Hepatocyte (in vitro differentiated cells): ENCODE results near the gene COMMD4. TPM values are rescaled to one million over a fixed set of nuclear protein-coding genes. Genes with fewer than 3 reads are reported as not detected.

Source experiments
- DNase-seq: peaks from one replicate; pipeline ENCODE4 v3.0.0-alpha.2; 2016; ENCODE audit warnings: low spot score
- H2AFZ ChIP-seq: fragments of 200-600 bp; sonication (generic); 2 replicates; pipeline ENCODE4 v1.6.0; 2016; ENCODE audit warnings: antibody characterized with exemption, mild to moderate bottlenecking
- H3K27ac ChIP-seq: fragments of 200-600 bp; sonication (generic); 2 replicates; pipeline ENCODE4 v1.5.1; 2016; ENCODE audit warnings: mild to moderate bottlenecking
- H3K27me3 ChIP-seq: fragments of 200-600 bp; sonication (generic); 2 replicates; pipeline ENCODE4 v1.6.1; 2016
- H3K36me3 ChIP-seq: fragments of 200-600 bp; sonication (generic); replicated peaks from 2 replicates; pipeline ENCODE4 v1.5.1; 2016; ENCODE audit warnings: low read depth; ENCODE audit not compliant: insufficient read depth
- H3K4me1 ChIP-seq: fragments of 200-600 bp; sonication (generic); 2 replicates; pipeline ENCODE4 v1.5.1; 2016; ENCODE audit warnings: mild to moderate bottlenecking, moderate library complexity; ENCODE audit not compliant: insufficient read depth
- H3K4me2 ChIP-seq: fragments of 200-600 bp; sonication (generic); 2 replicates; pipeline ENCODE4 v1.6.0; 2016
- H3K4me3 ChIP-seq: fragments of 200-600 bp; sonication (generic); 2 replicates; pipeline ENCODE4 v1.5.1; 2016; ENCODE audit warnings: mild to moderate bottlenecking
- H3K79me2 ChIP-seq: fragments of 200-600 bp; sonication (generic); 2 replicates; pipeline ENCODE4 v1.6.0; 2017; ENCODE audit warnings: mild to moderate bottlenecking
- H3K9me2 ChIP-seq: fragments of 200-600 bp; sonication (generic); replicated peaks from 2 replicates; pipeline ENCODE4 v1.6.0; 2017; ENCODE audit warnings: mild to moderate bottlenecking; ENCODE audit not compliant: insufficient read depth
- H3K9me3 ChIP-seq: fragments of 200-600 bp; sonication (generic); 2 replicates; pipeline ENCODE4 v1.5.1; 2016; ENCODE audit warnings: low read depth, mild to moderate bottlenecking
- H4K20me1 ChIP-seq: fragments of 200-600 bp; sonication (generic); 2 replicates; pipeline ENCODE4 v1.6.0; 2016; ENCODE audit warnings: mild to moderate bottlenecking; ENCODE audit not compliant: insufficient read depth, poor library complexity, severe bottlenecking
- EZH2 ChIP-seq: fragments of 200-600 bp; sonication (generic); IDR thresholded peaks from 2 replicates; pipeline ENCODE4 v1.6.1; 2016; ENCODE audit warnings: antibody characterized with exemption, mild to moderate bottlenecking, borderline replicate concordance
- EZH2phosphoT487 ChIP-seq: fragments of 200-600 bp; sonication (generic); IDR thresholded peaks from one replicate; pipeline ENCODE4 v1.6.1; 2018; ENCODE audit warnings: antibody characterized with exemption, mild to moderate bottlenecking, low read depth, moderate library complexity; ENCODE audit not compliant: unreplicated experiment, severe bottlenecking
- WGBS: methylation state at CpG from one replicate; pipeline ENCODE4 v1.1.6; 2016; ENCODE audit warnings: low lambda C conversion rate; ENCODE audit errors: missing lambda C conversion rate; 5-methylcytosine and 5-hydroxymethylcytosine counted together
- polyA plus RNA-seq: library from polyadenylated mRNA; unstranded; fragments of >200 nt; fragmentation: Nextera tagmentation; extraction: Ambion mirVana; gene quantifications from 2 replicates; pipeline ENCODE4 v1.2.1, GENCODE V29; 2016
- total RNA-seq: library from RNA; depleted of rRNA; stranded (reverse); fragments of >200 nt; gene quantifications from 2 replicates; pipeline ENCODE4 v1.2.3, GENCODE V29; 2014
- TF ChIP-seq, protein P1 (sequence below): fragments of 200-600 bp; sonication (generic); IDR thresholded peaks from 2 replicates; pipeline ENCODE4 v1.5.1; 2016; ENCODE audit warnings: antibody characterized with exemption, mild to moderate bottlenecking; ENCODE audit not compliant: poor library complexity

Gene COMMD4
- total and polyA plus RNA-seq, 2 experiments from 2014 or later, result 70.3 to 105 TPM

DNA sequence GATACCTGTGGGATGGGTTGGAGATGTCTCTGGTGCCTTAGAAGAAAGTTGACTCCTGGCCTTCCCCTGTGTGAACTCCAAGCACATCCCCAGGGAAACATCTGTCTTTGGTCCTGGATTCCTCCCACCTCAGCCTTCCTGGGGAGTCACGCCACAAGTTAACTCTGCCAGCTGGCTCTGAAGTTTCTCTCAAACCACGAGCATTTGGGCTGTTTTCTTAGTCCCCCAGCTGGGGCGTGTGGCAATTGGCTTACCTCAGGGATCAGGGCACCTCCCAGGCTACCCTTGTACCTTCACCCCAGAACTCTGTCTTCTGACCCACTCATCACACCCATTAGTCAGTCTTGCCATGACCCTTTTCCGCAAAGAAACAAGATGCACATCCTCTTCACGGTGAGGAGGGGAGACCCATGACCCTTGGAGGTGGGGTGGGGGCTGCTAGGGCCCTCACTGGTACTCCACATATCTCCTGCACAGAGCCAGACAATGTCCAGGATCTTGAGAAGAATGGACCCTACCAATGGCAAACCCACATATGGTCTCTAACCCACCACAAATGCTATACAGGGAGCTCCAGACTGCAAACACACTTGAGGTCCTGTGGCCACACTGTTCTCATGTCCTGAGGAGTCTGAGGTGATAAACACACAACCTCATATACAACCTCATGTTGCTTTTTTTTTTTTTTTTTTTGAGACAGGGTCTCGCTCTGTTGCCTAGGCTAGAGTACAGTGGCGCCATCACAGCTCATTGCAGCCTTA is 14.9 kb downstream of the COMMD4 start:
- Histone ChIP-seq H3K27ac (no peak overlapping the region), H4K20me1 (no peaks in the 10 kb centered on the region), H3K79me2 (no peaks in the 10 kb centered on the region), H3K36me3 (no peaks in the 10 kb centered on the region), H3K4me2 (no peak overlapping the region), H3K4me1 (peaks cover 7% of the 10 kb centered on the region), H2AFZ (no peak overlapping the region), H3K9me2 (no peaks in the 10 kb centered on the region), H3K27me3 (no peaks in the 10 kb centered on the region), H3K9me3 (no peaks in the 10 kb centered on the region), H3K4me3 (no peak overlapping the region)
- TF ChIP-seq, protein P1, sequence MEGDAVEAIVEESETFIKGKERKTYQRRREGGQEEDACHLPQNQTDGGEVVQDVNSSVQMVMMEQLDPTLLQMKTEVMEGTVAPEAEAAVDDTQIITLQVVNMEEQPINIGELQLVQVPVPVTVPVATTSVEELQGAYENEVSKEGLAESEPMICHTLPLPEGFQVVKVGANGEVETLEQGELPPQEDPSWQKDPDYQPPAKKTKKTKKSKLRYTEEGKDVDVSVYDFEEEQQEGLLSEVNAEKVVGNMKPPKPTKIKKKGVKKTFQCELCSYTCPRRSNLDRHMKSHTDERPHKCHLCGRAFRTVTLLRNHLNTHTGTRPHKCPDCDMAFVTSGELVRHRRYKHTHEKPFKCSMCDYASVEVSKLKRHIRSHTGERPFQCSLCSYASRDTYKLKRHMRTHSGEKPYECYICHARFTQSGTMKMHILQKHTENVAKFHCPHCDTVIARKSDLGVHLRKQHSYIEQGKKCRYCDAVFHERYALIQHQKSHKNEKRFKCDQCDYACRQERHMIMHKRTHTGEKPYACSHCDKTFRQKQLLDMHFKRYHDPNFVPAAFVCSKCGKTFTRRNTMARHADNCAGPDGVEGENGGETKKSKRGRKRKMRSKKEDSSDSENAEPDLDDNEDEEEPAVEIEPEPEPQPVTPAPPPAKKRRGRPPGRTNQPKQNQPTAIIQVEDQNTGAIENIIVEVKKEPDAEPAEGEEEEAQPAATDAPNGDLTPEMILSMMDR, result no peak
- TF ChIP-seq EZH2 (no peak), EZH2phosphoT487 (no peak)
- DNase-seq, result no peak
- 95% methylated on average over 7 of the region's 7 CpGs for WGBS

DNA sequence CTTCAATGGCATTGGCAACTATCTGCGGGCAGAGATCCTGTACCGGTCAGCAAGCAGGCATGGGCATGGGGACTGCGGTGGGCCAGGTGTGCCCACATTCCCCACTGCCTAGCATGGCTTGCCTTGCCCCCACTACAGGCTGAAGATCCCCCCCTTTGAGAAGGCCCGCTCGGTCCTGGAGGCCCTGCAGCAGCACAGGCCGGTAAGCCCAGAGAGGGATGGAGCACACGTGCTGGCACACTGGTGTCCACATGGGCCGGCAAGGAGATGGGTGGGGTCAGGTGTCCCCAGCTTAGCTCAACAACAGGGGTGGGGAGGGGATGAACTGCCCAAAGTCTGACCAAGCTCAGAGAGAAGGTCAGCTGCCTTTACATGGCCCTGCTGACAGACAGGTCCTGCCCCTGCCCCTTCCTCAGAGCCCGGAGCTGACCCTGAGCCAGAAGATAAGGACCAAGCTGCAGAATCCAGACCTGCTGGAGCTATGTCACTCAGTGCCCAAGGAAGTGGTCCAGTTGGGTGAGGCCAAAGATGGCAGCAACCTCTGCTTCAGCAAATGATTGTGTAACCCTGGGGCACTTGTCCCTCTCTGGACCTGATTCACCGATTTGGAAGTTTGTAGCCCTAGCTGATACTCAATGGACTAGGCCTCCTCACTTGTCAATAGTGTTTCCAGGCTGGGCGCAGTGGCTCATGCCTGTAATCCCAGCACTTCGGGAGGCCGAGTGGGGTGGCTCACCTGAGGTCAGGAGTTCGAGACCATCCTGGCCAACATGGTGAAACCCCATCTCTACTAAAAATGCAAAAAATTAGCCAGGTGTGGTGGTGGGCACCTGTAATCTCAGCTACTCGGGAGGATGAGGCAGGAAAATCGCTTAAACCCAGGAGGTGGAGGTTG is 16.6 kb downstream of the COMMD4 start:
- Histone ChIP-seq H4K20me1 (no peaks in the 10 kb centered on the region), H3K27ac (no peak overlapping the region), H2AFZ (no peak overlapping the region), H3K27me3 (no peaks in the 10 kb centered on the region), H3K36me3 (no peaks in the 10 kb centered on the region), H3K9me2 (no peaks in the 10 kb centered on the region), H3K79me2 (no peaks in the 10 kb centered on the region), H3K4me2 (no peak overlapping the region), H3K4me3 (no peak overlapping the region), H3K9me3 (no peaks in the 10 kb centered on the region), H3K4me1 (peaks cover 7% of the 10 kb centered on the region)
- no peak for DNase-seq
- WGBS, result 94% methylated on average over 16 of the region's 16 CpGs
- no peak for TF ChIP-seq EZH2phosphoT487
- no peak for TF ChIP-seq EZH2
- TF ChIP-seq, protein P1, result no peak

DNA sequence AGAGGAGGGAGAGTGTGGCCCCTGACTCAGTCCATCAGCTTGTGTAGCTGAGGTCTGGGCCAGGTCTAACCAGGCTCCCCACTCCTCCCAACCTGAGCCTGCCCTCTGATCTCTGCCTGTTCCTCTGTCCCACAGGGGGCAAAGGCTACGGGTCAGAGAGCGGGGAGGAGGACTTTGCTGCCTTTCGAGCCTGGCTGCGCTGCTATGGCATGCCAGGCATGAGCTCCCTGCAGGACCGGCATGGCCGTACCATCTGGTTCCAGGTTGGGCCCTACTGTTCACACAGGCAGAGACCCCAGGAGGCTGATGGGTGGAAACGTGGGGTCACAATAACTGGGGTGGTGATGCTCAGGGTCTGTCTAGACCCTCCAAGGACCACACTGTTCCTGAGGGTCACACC is 17.7 kb downstream of the COMMD4 start:
- H4K20me1 ChIP-seq, result no peaks in the 10 kb centered on the region
- H3K4me1 ChIP-seq, result peaks cover 6% of the 10 kb centered on the region
- H3K79me2 ChIP-seq, result no peaks in the 10 kb centered on the region
- TF ChIP-seq EZH2, result no peak
- no peak for TF ChIP-seq EZH2phosphoT487
- TF ChIP-seq, protein P1, result no peak
- H3K9me2 ChIP-seq, result no peaks in the 10 kb centered on the region
- DNase-seq, result peak; percentile 4
- H3K27me3 ChIP-seq, result no peaks in the 10 kb centered on the region
- WGBS, result 85% methylated on average over 7 of the region's 7 CpGs
- no peak overlapping the region for H3K27ac ChIP-seq
- H3K4me3 ChIP-seq, result no peak overlapping the region
- no peak overlapping the region for H3K4me2 ChIP-seq
- H2AFZ ChIP-seq, result no peak overlapping the region
- H3K9me3 ChIP-seq, result no peaks in the 10 kb centered on the region
- no peaks in the 10 kb centered on the region for H3K36me3 ChIP-seq
